HepG2 (cell line): ENCODE results near the gene BACH1.

Experiments used
- HMG20B ChIP-seq: conservative IDR thresholded peaks from 2 replicates; pipeline ENCODE4 v1.6.1; 2016; ENCODE audit warnings: missing genetic modification reagents, missing compliant biosample characterization
- MATR3 ChIP-seq: sonication (generic); formaldehyde crosslinking; IDR thresholded peaks from 2 replicates; pipeline ENCODE4 v1.4.0; 2020; ENCODE audit warnings: missing genetic modification reagents
- NBN ChIP-seq: fragments of 450-650 bp; conservative IDR thresholded peaks from 2 replicates; pipeline ENCODE4 v1.6.1; 2017
- POLR2A ChIP-seq, 2 experiments: IDR thresholded peaks; 2 replicates each; pipeline ENCODE4 v1.6.1; 2011; ENCODE audit warnings: low read depth in 2 of 2, low read length in 2 of 2, mild to moderate bottlenecking in 1 of 2, moderate library complexity in 1 of 2; ENCODE audit not compliant: insufficient read depth in 1 of 2
- RNF2 ChIP-seq: fragments of 450-650 bp; conservative IDR thresholded peaks from 2 replicates; pipeline ENCODE4 v1.6.1; 2016; ENCODE audit warnings: low read depth
- STAT5B ChIP-seq: sonication (generic); formaldehyde crosslinking; IDR thresholded peaks from 2 replicates; pipeline ENCODE4 v1.4.0; 2020; ENCODE audit warnings: missing genetic modification reagents
- TCF7L2 ChIP-seq: IDR thresholded peaks from 2 replicates; pipeline ENCODE4 v1.6.1; 2011; ENCODE audit warnings: mild to moderate bottlenecking, low read depth, low read length, moderate library complexity
- ZNF225 ChIP-seq: sonication (generic); formaldehyde crosslinking; IDR thresholded peaks from 2 replicates; pipeline ENCODE4 v1.4.0; 2020; ENCODE audit warnings: mild to moderate bottlenecking, missing genetic modification reagents
- ZNF501 ChIP-seq: sonication (generic); formaldehyde crosslinking; IDR thresholded peaks from 2 replicates; pipeline ENCODE4 v1.5.1; 2020; ENCODE audit warnings: mild to moderate bottlenecking, moderate library complexity, missing genetic modification reagents
- ZNF768 ChIP-seq: sonication (generic); formaldehyde crosslinking; IDR thresholded peaks from 2 replicates; pipeline ENCODE4 v1.4.0; 2020; ENCODE audit warnings: missing genetic modification reagents
- TF ChIP-seq, protein P1 (sequence below): sonication (generic); formaldehyde crosslinking; IDR thresholded peaks from 2 replicates; pipeline ENCODE4 v1.5.0; 2020; ENCODE audit warnings: mild to moderate bottlenecking, missing genetic modification reagents, moderate library complexity
- TF ChIP-seq, protein P2 (sequence below): sonication (generic); formaldehyde crosslinking; IDR thresholded peaks from 2 replicates; pipeline ENCODE4 v1.4.0; 2020; ENCODE audit warnings: mild to moderate bottlenecking, missing genetic modification reagents
- TF ChIP-seq, protein P3 (sequence below): sonication (generic); formaldehyde crosslinking; IDR thresholded peaks from 2 replicates; pipeline ENCODE4 v1.4.0; 2020; ENCODE audit warnings: mild to moderate bottlenecking, missing genetic modification reagents

DNA sequence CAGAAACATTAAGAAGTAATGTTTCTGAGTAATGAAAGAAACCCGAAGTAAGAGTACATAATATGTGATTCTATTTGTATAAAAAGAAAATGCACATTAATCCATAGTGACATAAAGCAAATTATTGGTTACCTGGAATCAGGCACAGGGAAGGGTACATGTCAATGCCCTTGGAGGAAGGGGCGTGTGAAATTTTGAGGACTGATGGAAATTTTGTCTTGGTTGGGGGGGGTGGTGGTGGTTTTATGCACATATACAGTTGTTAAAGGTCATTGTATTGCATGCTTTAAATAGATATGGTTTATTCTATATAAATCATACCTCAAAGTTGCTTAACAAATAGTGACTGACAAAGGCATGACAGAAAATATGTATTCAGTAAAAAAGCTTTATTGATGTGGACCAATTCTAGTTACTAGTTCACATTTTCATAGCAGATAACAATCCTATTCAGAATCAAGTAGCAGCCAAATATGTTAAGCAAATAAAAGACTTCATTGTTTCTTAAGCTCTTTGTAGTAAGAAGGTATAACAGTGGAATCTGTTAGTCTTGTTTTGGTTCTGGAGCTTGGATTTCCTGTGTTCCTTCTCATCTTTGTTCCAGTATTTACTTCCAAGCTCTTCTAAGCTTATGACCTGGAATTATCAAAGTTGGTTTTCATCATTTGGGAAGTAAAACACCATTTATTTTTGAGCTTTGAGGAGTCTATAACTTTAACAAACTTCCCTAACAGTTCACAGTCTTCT lies 15.1 kb downstream of the BACH1 start:
- TF ChIP-seq NBN (no peak), ZNF768 (CRISPR knock-in tag) (no peak), ZNF225 (no peak), POLR2A (IDR thresholded peaks at IDR 0.05; ENCODE audit: insufficient read depth in 1 of 2, low read depth in 2 of 2, low read length in 2 of 2) (no peak), MATR3 (CRISPR knock-in tag) (no peak), TCF7L2 (no peak), ZNF501 (CRISPR knock-in tag) (no peak), HMG20B (CRISPR knock-in tag) (no peak), RNF2 (no peak), STAT5B (no peak)
- TF ChIP-seq, protein P1, sequence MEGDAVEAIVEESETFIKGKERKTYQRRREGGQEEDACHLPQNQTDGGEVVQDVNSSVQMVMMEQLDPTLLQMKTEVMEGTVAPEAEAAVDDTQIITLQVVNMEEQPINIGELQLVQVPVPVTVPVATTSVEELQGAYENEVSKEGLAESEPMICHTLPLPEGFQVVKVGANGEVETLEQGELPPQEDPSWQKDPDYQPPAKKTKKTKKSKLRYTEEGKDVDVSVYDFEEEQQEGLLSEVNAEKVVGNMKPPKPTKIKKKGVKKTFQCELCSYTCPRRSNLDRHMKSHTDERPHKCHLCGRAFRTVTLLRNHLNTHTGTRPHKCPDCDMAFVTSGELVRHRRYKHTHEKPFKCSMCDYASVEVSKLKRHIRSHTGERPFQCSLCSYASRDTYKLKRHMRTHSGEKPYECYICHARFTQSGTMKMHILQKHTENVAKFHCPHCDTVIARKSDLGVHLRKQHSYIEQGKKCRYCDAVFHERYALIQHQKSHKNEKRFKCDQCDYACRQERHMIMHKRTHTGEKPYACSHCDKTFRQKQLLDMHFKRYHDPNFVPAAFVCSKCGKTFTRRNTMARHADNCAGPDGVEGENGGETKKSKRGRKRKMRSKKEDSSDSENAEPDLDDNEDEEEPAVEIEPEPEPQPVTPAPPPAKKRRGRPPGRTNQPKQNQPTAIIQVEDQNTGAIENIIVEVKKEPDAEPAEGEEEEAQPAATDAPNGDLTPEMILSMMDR (CRISPR knock-in tag), result no peak
- TF ChIP-seq, protein P2, sequence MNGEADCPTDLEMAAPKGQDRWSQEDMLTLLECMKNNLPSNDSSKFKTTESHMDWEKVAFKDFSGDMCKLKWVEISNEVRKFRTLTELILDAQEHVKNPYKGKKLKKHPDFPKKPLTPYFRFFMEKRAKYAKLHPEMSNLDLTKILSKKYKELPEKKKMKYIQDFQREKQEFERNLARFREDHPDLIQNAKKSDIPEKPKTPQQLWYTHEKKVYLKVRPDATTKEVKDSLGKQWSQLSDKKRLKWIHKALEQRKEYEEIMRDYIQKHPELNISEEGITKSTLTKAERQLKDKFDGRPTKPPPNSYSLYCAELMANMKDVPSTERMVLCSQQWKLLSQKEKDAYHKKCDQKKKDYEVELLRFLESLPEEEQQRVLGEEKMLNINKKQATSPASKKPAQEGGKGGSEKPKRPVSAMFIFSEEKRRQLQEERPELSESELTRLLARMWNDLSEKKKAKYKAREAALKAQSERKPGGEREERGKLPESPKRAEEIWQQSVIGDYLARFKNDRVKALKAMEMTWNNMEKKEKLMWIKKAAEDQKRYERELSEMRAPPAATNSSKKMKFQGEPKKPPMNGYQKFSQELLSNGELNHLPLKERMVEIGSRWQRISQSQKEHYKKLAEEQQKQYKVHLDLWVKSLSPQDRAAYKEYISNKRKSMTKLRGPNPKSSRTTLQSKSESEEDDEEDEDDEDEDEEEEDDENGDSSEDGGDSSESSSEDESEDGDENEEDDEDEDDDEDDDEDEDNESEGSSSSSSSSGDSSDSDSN, result no peak
- TF ChIP-seq, protein P3, sequence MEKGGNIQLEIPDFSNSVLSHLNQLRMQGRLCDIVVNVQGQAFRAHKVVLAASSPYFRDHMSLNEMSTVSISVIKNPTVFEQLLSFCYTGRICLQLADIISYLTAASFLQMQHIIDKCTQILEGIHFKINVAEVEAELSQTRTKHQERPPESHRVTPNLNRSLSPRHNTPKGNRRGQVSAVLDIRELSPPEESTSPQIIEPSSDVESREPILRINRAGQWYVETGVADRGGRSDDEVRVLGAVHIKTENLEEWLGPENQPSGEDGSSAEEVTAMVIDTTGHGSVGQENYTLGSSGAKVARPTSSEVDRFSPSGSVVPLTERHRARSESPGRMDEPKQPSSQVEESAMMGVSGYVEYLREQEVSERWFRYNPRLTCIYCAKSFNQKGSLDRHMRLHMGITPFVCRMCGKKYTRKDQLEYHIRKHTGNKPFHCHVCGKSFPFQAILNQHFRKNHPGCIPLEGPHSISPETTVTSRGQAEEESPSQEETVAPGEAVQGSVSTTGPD, result no peak
